ENCODE measurements around the gene GSG1L.
"Not testable (repeated sequence)": the region's sequence is repeated elsewhere in the genome, so short reads cannot be mapped to it uniquely, and the experiment has no call there.

GSG1L gene

DNA sequence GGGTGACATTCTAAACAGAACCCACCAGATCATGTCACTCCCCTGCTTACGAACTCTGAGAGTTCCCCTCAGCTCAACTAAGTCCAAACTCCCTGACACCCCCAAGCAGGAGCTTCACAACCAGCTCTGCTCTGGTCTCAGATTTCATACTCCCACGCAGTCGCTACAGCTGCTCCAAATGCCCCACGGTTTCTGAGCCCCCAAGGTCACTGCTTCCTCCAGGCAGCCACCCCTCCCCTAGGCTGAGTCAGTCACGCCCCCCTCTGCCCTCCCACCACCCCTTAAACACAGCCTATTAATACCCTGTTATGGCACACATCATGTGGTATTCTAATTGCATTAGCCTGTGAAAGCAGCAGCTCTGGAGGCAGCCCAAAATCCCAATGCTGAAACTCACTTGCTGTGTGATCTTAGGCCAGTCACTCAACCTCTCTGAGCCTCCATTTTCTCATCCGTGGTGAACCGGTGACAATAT is 51.5 kb downstream of the GSG1L start:
- no peak for DNase-seq

GRCh38 chr16:28011223-28011622 is 52.3 kb downstream of the GSG1L start:
- DNase-seq, result no peak

DNA sequence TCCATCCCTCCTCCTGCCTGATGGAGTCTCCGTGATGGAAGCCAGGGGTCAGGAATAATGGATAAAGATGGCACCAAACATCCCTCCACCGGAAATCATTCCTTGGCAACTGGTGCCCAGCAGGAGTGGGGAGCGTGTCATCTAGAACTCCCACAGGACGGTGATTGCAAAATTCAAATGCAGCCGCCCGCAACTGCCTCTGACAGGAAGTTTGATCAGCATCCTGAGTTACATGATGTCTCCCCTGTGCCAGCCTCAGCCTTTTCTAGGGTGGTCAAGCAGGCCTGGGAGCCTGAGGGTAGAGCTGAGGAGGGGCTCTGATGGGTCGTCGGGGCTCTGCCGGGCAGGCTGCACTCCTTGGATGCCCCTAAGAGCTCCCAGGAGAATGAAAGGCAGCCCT is 52.8 kb downstream of the GSG1L start:
- no peak for DNase-seq

- no peak for DNase-seq
Observed at GRCh38 chr16:28009586-28010373, 53.7 kb downstream of the GSG1L start.

DNA sequence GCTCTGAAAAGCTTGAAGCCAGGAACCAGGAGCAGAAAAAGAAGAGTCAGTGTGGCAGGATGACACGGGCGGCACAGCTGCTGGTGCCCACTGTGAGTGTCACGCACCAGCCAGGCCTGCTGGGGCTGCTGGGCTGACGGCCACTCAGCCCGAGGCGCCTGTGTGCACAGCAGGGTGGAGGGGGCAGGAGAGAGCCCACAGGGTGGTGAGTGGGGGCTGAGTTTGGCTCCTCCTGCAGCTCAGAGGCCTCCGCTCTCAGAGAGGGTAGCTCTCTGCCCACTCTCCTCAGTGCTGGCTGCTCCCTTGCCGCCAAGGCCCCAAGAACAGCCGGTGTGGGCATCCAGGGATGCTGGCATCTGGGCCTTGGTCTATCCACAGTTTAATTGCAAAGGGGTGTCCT is 59.6 kb downstream of the GSG1L start:
- no peak for DNase-seq

DNA sequence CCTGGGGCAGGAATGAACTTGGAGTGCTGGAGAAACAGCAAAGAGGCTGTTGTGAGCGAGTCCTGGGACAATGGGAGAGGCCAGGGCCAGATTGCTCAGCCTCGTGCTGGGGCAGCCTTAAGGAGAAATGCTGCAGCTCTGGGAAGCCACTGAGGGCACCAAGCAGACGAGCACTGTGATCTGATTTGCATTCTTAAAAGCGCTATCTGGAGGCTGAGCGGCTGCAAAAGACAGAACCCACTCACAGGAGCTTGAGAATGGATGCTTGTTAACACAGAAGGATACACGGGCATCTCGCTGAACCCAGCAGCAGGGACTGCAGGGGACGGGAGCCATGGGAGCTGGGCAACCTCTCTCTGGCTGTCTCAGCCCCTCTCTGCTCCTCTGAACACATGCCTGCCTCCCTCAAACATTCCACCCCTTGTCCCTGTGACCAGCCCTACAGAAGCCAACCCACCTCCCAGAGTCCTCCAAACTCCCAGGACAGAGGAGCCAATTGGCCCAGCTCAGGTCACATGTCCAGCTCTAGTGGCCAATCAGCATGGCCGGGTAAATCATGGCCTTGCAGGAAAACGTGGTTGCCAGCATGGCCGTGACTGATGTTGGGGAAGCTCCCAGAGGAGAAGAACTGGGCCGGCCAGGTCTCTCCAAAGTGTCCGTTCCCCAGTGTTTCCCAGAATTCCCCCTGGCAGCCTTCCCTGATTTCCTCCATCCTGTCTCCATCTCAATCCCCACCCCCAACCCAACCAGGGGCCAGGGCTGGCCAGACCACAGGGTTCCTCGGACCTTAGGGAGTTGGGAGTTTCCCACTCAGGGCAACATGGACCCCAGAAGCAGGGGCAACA is 60.3 kb downstream of the GSG1L start:
- DNase-seq, result no peak

DNA sequence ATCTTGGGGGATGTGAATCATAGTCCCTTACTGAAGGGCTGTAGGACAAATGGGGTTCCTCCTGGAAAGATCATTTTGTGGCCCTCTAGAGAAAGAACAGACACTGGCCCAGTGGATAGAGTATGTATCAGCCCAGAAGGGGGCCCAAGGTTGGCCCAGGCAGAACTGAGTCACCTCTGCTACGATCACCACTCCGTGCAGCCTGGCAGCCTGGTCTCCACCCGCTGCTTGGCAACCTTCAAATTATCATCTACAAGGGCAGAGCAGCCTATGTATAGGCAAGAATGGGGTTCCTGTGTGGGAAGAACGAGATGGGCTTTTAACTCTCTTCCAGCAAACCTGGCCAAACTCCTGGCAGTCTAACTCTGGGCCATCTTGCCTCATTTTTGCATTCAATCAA is 61.9 kb downstream of the GSG1L start:
- DNase-seq, result no peak

DNA sequence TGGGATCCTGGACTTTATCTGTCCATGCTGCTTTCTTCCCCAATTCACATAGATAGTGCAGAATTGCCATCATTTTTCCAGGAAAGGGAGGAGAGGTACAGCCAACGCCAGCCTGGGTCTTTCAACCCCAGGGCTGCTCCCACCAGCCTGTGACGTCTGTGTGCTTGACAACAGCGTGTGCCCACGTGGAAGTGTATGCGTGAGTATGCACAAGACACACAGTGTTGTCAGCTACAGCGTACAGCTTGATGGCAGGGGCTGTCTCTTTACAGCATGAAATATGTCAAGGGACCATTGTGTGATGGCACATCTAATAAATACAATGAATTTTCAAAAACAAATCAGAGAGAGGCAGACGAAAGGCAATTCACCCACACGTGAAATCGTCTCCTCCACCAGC is 62.3 kb downstream of the GSG1L start:
- DNase-seq, result no peak

DNA sequence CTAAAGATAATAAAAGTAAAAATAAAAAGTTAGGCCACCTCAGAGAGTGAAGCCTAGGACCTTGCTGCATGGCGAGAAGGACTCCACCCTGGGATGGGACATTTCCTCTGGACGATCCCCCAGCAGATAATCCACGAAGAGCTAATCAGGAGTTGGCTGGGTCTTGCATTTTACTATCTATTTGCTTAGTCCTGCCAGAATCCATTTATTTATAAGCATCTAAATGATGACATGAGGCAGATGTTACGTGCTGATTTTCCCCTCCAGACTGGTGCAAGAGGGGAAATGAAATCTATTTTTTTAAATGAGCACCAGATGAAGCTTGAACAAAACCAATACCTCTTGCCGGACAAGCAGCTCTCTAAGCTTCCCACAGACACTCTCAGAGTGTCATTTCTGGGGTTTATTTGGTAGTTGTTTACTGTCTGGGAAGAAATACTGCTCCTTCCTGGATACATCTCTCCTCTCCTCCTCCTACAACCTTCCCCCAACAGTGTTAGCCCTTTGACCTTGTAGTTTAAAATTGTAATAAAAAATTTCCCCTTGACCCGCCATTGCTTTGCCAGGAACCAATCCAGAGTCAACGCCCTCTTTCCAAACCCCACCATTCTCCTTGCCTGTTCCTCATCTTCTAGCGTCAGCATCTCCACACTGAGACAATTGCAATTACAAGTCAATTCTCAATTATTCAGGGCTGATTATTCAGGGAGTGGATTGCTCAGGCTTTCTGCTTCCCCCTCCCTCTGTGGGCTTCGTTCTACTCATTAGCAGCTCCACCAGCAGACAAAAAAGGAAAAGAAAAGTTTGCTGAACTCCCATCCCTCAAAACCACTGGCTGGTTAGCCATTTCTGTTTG is 63.0 kb downstream of the GSG1L start:
- no peak for DNase-seq

- DNase-seq, result no peak
Observed at GRCh38 chr16:27999687-28000086, 63.8 kb downstream of the GSG1L start.

- DNase-seq, result peak in 1 of 5 donors; percentile 26
Observed at GRCh38 chr16:27995378-27995777, 68.1 kb downstream of the GSG1L start.

- DNase-seq, result no peak
Observed at GRCh38 chr16:27994686-27995085, 68.8 kb downstream of the GSG1L start.

- no peak for DNase-seq
Observed at GRCh38 chr16:27993587-27993986, 69.9 kb downstream of the GSG1L start.

GRCh38 chr16:27991876-27992275 is 71.6 kb downstream of the GSG1L start:
- DNase-seq, result no peak

- DNase-seq, result no peak
Observed at GRCh38 chr16:27985981-27986380, 77.5 kb downstream of the GSG1L start.

DNA sequence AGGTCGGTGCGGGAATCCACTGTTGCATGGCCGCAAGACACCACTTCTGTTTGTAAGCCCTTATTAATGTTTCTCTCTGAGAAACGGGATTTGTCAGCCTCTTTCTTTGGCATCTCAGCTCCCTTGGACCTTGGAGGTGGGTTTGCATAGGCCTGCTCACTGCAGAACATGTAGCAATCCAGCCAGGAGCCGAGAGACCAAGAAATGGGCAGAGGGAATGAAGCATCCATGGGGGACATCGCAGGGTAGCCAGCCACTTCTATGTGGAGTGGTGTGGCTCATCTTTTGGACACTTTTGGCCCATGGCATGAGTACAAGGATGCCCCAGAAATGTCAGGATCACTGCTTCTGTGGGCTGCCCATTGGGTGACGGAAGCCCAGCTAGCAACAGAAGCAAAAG is 79.4 kb downstream of the GSG1L start:
- DNase-seq, result no peak

DNA sequence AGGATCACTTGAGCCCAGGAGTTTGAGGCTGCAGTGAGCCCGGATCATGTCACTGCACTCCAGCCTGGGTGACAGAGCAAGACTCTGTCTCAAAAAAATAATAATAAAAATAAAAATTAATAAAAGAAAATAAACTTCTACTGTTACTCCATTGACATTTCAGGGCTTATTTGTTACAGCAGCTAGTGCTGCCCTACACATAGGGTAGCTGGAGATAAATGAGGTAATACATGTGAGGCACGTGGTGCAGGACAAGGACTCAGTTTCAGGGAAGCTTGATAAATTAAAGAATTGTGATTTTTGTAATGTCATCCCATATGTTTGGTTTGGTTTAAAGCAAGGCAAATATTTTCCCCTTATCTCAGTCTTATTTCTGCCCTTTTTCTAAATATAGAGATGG is 80.3 kb downstream of the GSG1L start:
- no peak for DNase-seq

DNA sequence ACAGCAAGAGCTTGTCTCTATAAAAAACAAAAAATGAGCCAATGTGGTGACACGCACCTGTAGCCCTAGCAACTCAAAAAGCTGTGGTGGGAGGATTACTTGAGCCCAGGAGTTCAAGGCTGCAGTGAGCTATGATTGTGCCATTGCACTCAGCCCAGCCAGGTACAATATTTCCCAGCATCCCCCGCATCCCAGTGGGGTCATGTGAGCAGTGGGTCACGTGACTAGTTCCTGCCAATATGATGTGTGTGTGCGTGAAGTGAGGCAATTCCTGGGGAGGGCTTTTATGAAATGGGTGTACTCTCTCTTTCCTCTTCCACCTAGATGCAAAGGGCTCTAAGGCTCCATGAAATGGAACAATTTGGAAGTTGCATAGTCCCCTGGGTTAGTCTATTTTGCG is 81.3 kb downstream of the GSG1L start:
- DNase-seq, result no peak

DNA sequence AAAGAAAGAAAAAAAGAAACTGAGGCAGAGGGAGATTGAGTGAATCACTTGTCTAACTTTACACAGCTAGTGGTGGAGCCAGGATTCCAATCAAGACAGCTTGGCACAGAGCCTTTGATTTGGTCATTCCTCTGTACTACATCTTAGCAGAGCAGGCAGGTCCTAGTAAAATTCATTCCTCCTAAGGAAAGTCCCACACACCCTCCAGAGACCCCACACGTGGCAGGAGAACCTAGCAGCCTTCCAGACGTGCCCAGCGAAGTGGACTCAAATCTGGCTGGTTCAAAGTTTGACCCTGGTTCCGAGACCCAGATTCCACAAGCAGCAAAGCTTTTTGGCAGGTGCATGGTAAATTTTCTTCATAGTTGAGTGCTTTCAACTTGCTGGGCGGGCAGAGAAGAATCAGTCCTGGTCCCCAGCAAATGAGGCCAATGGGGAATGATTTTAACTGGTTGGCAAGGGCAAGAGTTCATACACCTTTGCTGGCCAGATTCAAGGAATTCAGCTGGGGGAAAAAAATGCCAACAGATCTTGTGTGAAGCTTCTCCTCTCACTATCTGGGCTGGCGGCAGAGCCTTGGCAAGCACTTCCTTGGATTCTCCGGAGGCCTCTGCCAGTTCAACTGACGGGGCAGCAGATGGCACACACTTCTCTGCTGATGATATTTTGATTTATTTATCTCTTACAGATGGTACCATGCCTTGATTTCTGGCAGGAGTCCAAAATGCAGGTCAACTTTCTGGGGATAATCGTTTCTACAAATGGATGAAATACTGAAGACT is 82.4 kb downstream of the GSG1L start:
- DNase-seq, result no peak

- no peak for DNase-seq
Observed at GRCh38 chr16:27980076-27980775, 83.3 kb downstream of the GSG1L start.

GRCh38 chr16:27979668-27980067 is 83.8 kb downstream of the GSG1L start:
- DNase-seq, result not testable (repeated sequence)

GRCh38 chr16:27978876-27979275 is 84.6 kb downstream of the GSG1L start:
- no peak for DNase-seq
